Stimulated activated CD4-positive, alpha-beta T cell treated with anti-CD3 and anti-CD28 coated beads, Interleukin-4, amount 100 ng/mL, for 24 hours (primary cell): ENCODE data around the gene RELL2.
A peak's percentile ranks its signal among the peaks of the same experiment; 100 is the strongest.

ENCODE experiments used
- DNase-seq: peaks from one replicate; pipeline ENCODE4 v3.0.0-alpha.2; 2020

Gene RELL2

DNA sequence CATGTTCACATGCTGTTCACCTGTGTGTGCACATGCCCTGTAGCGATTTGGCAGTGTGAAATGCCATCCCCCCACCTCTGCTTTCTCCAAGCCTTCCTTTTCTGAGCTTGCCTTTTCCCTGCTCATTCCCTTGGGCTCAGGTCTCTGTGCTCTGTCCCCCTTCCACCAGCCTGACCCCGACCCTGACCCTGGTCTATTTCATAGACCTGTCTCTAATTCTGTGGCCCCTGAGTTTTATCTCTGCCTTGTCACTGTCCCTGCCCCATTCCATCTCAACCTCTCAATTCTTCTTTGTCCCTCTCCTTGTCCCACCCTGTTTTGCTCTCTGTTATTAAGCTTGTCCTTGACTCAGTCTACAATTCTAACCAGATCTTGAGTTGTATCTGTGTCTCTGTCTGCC lies 44.5 kb downstream of the RELL2 start:
- DNase-seq, result no peak

DNA sequence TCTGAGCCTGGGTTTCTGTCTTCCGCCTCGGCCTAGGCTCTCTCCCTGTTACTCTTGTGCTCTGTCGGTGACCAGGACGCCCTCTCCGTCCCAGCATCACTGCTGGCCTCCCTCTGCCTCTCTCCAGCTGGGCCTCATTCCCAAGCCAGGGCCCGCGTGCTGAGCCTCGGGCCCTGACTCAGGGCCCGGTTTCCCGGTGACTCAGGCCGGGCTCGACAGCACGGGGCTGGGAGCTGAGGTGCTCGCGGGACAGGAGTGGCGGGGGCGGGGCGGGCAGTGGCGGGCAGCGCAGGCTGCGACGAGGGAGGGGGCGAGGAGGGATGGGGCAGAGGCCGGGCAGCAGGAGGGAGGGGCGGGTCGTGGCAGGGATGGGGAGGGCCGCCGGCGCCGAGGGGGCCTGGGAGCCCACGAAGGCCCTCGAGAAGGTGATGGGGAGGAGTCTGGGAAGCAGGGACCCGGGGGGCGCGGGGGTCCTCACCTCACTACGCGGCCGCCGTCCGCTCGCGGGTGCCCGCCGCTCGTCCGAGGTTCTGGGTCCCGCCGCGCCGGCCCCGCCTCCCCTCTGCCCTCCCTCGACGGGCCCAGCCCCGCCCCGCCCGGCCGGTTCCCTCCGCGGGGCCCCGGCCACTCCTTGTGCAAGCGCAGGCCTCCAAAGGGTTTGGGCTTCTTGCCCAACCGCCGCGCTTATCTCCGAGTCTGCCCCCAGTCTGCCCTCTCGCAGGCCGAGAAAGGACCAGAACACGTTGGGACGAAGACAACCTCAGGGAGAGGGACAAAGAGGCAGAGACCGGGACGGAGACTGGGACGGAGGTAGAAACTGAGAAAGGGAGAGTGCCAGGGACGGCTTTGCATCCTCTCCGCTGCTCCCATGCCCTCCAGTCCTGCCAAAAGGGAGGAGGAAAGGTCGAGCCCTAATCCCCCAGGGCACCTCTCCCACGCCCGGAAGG lies 45.2 kb downstream of the RELL2 start, which contains the start of gene ARAP3:
Gene ARAP3 (minus strand): TSS at position 536 of the 947 bp plus-strand sequence. CDS start 1,744 bp downstream, outside the sequence.
- DNase-seq, result peak; percentile 39

DNA sequence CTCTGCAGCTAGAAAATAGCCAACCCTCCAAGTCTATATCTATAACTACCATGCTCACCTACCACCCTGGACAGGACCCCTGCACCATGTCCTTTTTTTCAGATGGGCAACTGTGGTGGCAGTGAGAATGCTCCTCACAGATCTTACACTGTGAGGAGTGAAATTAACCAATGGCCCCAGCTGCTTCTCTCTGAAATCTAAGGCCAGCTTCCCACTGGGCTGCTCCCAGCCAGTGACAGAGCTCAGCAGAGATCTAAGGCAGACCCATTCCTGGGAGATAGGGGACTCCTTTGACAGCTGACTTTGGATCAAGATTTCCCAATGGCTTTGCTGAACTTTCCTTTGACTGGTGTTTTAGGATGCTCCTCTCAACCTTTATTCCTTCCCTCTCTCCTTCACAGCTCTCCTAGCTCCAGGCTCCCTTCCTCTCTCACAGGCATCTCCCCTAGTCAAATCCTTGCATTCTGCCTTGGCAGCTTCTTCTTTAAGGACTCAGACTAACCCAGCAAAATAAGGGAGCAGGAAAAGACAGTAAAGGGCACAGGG lies 46.9 kb downstream of the RELL2 start:
- DNase-seq, result no peak

GRCh38 chr5:141685591-141685990 lies 48.8 kb downstream of the RELL2 start:
- no peak for DNase-seq

DNA sequence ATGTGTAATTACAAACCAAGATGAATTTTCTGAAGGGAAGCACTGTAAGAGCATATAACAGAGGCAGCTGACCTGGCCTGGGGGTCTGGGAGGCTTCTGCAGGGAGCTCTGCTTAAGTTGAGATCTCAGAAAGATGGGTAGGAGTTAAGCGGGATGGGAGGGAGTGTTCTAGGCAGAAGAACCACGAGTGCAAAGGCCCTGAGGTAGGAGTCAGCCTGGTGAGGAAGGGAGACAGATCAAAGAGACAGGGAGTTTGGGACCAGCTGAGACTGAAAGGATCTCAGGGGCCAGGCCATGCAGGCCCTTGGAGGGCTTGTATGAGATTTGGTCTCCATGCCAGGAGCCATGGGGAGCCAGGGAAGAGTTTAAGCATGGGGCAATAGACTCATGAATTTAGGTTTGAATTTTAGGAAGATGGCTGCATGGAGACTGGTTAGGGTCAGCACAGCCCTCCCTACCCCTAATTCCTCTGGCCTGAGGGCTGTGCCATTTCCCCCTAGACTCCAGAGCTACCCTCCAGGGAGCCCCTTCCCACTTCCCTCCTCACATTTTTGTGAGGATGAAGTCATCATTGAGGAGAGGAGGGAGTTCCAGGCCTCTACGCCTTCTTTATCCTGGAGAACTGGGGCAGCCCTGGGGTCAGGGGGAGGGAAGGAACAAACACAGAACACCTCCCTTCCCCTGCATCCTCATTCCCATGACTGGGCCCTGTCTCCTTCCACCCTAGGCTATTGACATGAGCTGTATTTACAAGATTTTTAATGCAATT lies 50.0 kb downstream of the RELL2 start:
- DNase-seq, result no peak
